WTC11 (cell line): ENCODE measurements around the gene BCL7A. TPM values are rescaled to one million over a fixed set of nuclear protein-coding genes. Genes with fewer than 3 reads are reported as not detected.

ENCODE experiments used
- ATAC-seq: fragments of 200-7000 bp; cut with Tn5 transposase; 2 replicates; pipeline ENCODE4 v1.10.0; 2021; ENCODE audit warnings: mild to moderate bottlenecking, moderate library complexity
- CTCF ChIA-PET: fragments of 300-600 bp; sonication (Branson Sonifier 250); formaldehyde crosslinking; loops from one replicate; lab custom pipeline; 2021; ENCODE audit warnings: antibody characterized with exemption; lab: Charles Lee
- POLR2A ChIA-PET: fragments of 350-600 bp; sonication (Branson Sonifier 250); formaldehyde crosslinking; loops from one replicate; lab custom pipeline; 2021; ENCODE audit warnings: antibody characterized with exemption; lab: Charles Lee
- DNase-seq: peaks from one replicate; pipeline ENCODE4 v3.0.0; 2021; ENCODE audit warnings: low spot score
- H3K27ac Mint-ChIP-seq: 2 replicates; pipeline ENCODE4 v1.8.0; 2021; ENCODE audit warnings: mixed read lengths
- H3K27me3 Mint-ChIP-seq: 2 replicates; pipeline ENCODE4 v1.8.0; 2021; ENCODE audit warnings: low read depth, mild to moderate bottlenecking, moderate library complexity, mixed read lengths
- H3K36me3 Mint-ChIP-seq: 2 replicates; pipeline ENCODE4 v1.8.0; 2021; ENCODE audit warnings: mixed read lengths
- H3K4me1 Mint-ChIP-seq: 2 replicates; pipeline ENCODE4 v1.8.0; 2022; ENCODE audit warnings: mixed read lengths
- H3K4me3 Mint-ChIP-seq: 2 replicates; pipeline ENCODE4 v1.8.0; 2021; ENCODE audit warnings: mild to moderate bottlenecking, moderate library complexity, mixed read lengths
- H3K9me3 Mint-ChIP-seq: 2 replicates; pipeline ENCODE4 v1.8.0; 2021; ENCODE audit warnings: mixed read lengths
- AR ChIP-seq: fragments of 250-450 bp; sonication (Bioruptor Pico); IDR thresholded peaks from 2 replicates; pipeline ENCODE4 v1.9.0; 2021; ENCODE audit warnings: mild to moderate bottlenecking
- ARID4B ChIP-seq: sonication (generic); formaldehyde crosslinking; IDR thresholded peaks from 2 replicates; pipeline ENCODE4 v1.8.0; 2023; ENCODE audit warnings: missing genetic modification reagents, mild to moderate bottlenecking, borderline replicate concordance
- CREB1 ChIP-seq: sonication (generic); formaldehyde crosslinking; IDR thresholded peaks from 2 replicates; pipeline ENCODE4 v1.8.0; 2023; ENCODE audit warnings: mild to moderate bottlenecking, missing genetic modification reagents
- E2F1 ChIP-seq: sonication (generic); formaldehyde crosslinking; IDR thresholded peaks from 2 replicates; pipeline ENCODE4 v1.8.0; 2022; ENCODE audit warnings: mild to moderate bottlenecking, missing genetic modification reagents
- ELF4 ChIP-seq: sonication (generic); formaldehyde crosslinking; IDR thresholded peaks from 2 replicates; pipeline ENCODE4 v1.8.1; 2022; ENCODE audit warnings: low read depth, mild to moderate bottlenecking, moderate library complexity, missing genetic modification reagents
- ERG ChIP-seq: fragments of 250-450 bp; sonication (Bioruptor Pico); IDR thresholded peaks from 2 replicates; pipeline ENCODE4 v1.8.0; 2021; ENCODE audit warnings: mild to moderate bottlenecking
- NR1H2 ChIP-seq: sonication (generic); formaldehyde crosslinking; IDR thresholded peaks from 2 replicates; pipeline ENCODE4 v1.9.0; 2021; ENCODE audit warnings: mild to moderate bottlenecking, moderate library complexity, missing genetic modification reagents
- PRDM15 ChIP-seq: sonication (generic); formaldehyde crosslinking; IDR thresholded peaks from 2 replicates; pipeline ENCODE4 v1.8.0; 2022; ENCODE audit warnings: missing genetic modification reagents
- RELA ChIP-seq: sonication (generic); formaldehyde crosslinking; IDR thresholded peaks from 2 replicates; pipeline ENCODE4 v1.8.1; 2022; ENCODE audit warnings: missing genetic modification reagents, mild to moderate bottlenecking, borderline replicate concordance
- SMAD3 ChIP-seq: sonication (generic); formaldehyde crosslinking; IDR thresholded peaks from 2 replicates; pipeline ENCODE4 v1.8.0; 2022; ENCODE audit warnings: missing genetic modification reagents, mild to moderate bottlenecking, borderline replicate concordance
- USF1 ChIP-seq: sonication (generic); formaldehyde crosslinking; IDR thresholded peaks from 2 replicates; pipeline ENCODE4 v1.8.0; 2022; ENCODE audit warnings: mild to moderate bottlenecking, missing genetic modification reagents
- ZBTB21 ChIP-seq: sonication (generic); formaldehyde crosslinking; IDR thresholded peaks from 2 replicates; pipeline ENCODE4 v1.8.1; 2023; ENCODE audit warnings: mild to moderate bottlenecking, missing genetic modification reagents, borderline replicate concordance
- ZNF121 ChIP-seq: sonication (generic); formaldehyde crosslinking; IDR thresholded peaks from 2 replicates; pipeline ENCODE4 v1.8.0; 2023; ENCODE audit warnings: missing genetic modification reagents
- ZNF425 ChIP-seq: fragments of 250-450 bp; sonication (Bioruptor Pico); conservative IDR thresholded peaks from 2 replicates; pipeline ENCODE4 v1.9.0; 2021; ENCODE audit warnings: mild to moderate bottlenecking
- total RNA-seq: library from RNA; stranded (reverse); gene quantifications from 3 replicates; pipeline ENCODE4 v1.2.3, GENCODE V29; 2021
- TF ChIP-seq, protein P1 (sequence below): sonication (generic); formaldehyde crosslinking; IDR thresholded peaks from 2 replicates; pipeline ENCODE4 v1.8.0; 2023; ENCODE audit warnings: missing genetic modification reagents

Gene BCL7A
- total RNA-seq, 1 experiment from 2014 or later = 19.7 TPM

DNA sequence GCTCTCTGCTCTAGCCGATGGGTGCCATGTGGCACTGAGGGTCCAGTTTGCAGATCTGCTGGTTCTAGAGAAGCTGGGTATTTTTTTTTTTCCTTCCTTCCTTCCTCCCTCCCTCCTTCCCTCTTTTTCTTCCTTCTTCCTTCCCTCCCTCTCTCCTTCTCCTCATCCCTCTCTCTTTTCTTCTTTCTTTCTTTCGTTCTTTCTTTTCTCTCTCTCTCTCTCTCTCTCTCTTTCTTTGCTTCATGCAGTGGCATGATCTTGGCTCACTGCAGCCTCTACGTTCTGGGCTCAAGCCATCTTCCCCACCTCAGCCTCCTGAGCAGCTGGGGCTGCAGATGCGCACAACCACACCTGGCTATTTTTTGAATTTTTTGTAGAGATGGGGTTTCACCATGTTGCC, 2.7 kb upstream of the BCL7A start:
- DNase-seq = no peak
- no peak overlapping the region for H3K27ac Mint-ChIP-seq
- ChIA-PET POLR2A (no interaction called here), CTCF (interaction anchor here (0.7 kb wide), 1 partner anchor 65 kb away, joined by 3 read pairs; no protein-coding TSS in a partner anchor)
- H3K4me3 Mint-ChIP-seq = no peak overlapping the region
- peaks cover 14% of the 10 kb centered on the region for H3K4me1 Mint-ChIP-seq
- no peak for TF ChIP-seq CREB1 (CRISPR knock-in tag)
- no peak for TF ChIP-seq USF1 (CRISPR knock-in tag)
- no peak for TF ChIP-seq RELA (CRISPR knock-in tag)
- TF ChIP-seq ZNF121 (CRISPR knock-in tag) = no peak
- TF ChIP-seq ELF4 (CRISPR knock-in tag) = no peak
- no peak for TF ChIP-seq PRDM15
- no peak for TF ChIP-seq ZBTB21 (CRISPR knock-in tag)
- TF ChIP-seq ARID4B (CRISPR knock-in tag) = no peak
- TF ChIP-seq SMAD3 (CRISPR knock-in tag) = no peak
- H3K27me3 Mint-ChIP-seq = peaks cover 37% of the 10 kb centered on the region
- H3K9me3 Mint-ChIP-seq = peaks cover 6% of the 10 kb centered on the region; the same call in 1 of the 2 replicates
- H3K36me3 Mint-ChIP-seq = no peaks in the 10 kb centered on the region; the same call in 1 of the 2 replicates
- ATAC-seq = no peak

GRCh38 chr12:122020795-122021192, 890 bp upstream of the BCL7A start:
- peak; percentile 29 for DNase-seq
- no peak for ATAC-seq
- H3K36me3 Mint-ChIP-seq = no peaks in the 10 kb centered on the region; the same call in 1 of the 2 replicates
- POLR2A ChIA-PET = interaction anchor here (1.0 to 1.3 kb wide), 3 partner anchors 24 to 246 kb away, joined by 3 to 4 read pairs (median 3); partner anchors contain the start of gene CFAP251
- H3K4me1 Mint-ChIP-seq = peaks cover 14% of the 10 kb centered on the region
- peaks cover 6% of the 10 kb centered on the region; the same call in 1 of the 2 replicates for H3K9me3 Mint-ChIP-seq
- peaks cover 37% of the 10 kb centered on the region for H3K27me3 Mint-ChIP-seq
- CTCF ChIA-PET = interaction anchor here (0.8 to 1.9 kb wide), 6 partner anchors 11 to 704 kb away, joined by 3 to 15 read pairs (median 4); partner anchors contain the start of gene CFAP251
- H3K27ac Mint-ChIP-seq = no peak overlapping the region
- peak overlapping the region; percentile 88 for H3K4me3 Mint-ChIP-seq
- TF ChIP-seq, protein P1, sequence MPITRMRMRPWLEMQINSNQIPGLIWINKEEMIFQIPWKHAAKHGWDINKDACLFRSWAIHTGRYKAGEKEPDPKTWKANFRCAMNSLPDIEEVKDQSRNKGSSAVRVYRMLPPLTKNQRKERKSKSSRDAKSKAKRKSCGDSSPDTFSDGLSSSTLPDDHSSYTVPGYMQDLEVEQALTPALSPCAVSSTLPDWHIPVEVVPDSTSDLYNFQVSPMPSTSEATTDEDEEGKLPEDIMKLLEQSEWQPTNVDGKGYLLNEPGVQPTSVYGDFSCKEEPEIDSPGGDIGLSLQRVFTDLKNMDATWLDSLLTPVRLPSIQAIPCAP (CRISPR knock-in tag) = no peak
- TF ChIP-seq ERG (no peak), ZNF425 (no peak), NR1H2 (CRISPR knock-in tag) (no peak), E2F1 (no peak), ZBTB21 (CRISPR knock-in tag) (no peak), AR (CRISPR knock-in tag) (no peak)
